T-helper 1 cell treated with Interleukin-12 subunit alpha and Interleukin-12 subunit beta and Interleukin-4 antibody, amounts not matched to agents 30 μg/mL and 1 μg/mL, for 36 hours (primary cell): Measurements from ENCODE around the gene CCDC57.

Experiments used
- H3K27ac Mint-ChIP-seq: one replicate; pipeline ENCODE4 v1.8.0; 2021; ENCODE audit warnings: mild to moderate bottlenecking, mixed read lengths
- H3K27me3 Mint-ChIP-seq: one replicate; pipeline ENCODE4 v1.8.0; 2021; ENCODE audit warnings: low read depth, mixed read lengths
- H3K36me3 Mint-ChIP-seq: one replicate; pipeline ENCODE4 v1.8.0; 2021; ENCODE audit warnings: low read depth, mixed read lengths
- H3K4me1 Mint-ChIP-seq: one replicate; pipeline ENCODE4 v1.8.0; 2021; ENCODE audit warnings: low read depth, mixed read lengths
- H3K4me3 Mint-ChIP-seq: one replicate; pipeline ENCODE4 v1.8.0; 2021; ENCODE audit warnings: mild to moderate bottlenecking, moderate library complexity, mixed read lengths
- H3K9me3 Mint-ChIP-seq: one replicate; pipeline ENCODE4 v1.8.0; 2021; ENCODE audit warnings: mixed read lengths

Gene CCDC57

GRCh38 chr17:82110298-82110697 lies 102.3 kb downstream of the CCDC57 start:
- Mint-ChIP-seq H3K4me1 (peaks cover 15% of the 10 kb centered on the region), H3K36me3 (no peaks in the 10 kb centered on the region), H3K4me3 (no peak overlapping the region), H3K27me3 (no peaks in the 10 kb centered on the region), H3K9me3 (no peaks in the 10 kb centered on the region), H3K27ac (no peak overlapping the region)

DNA sequence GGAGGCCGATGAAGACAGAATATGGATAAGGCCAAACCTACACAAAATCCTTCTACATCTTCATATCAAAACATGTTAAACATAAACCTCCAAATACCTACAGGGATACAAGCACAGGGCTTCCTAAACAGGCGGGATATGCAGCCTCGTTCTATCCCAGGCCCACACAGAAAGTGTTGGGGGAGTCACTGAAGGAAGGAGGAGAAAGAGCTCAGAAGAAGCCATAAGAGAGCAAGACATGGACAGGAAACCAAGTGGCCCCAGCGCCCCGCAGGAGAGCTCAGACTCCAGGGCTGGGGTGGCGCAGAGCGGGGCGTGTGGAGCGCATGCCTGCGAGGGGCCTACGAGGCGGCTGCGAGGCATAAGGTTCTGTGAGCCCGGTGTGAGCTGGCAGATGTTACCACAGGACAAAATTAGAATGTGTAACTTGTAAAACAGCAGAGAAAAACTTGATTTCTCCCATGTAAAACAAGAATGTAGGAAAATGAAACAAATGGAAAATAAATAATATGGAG lies 103.6 kb downstream of the CCDC57 start:
- no peaks in the 10 kb centered on the region for H3K27me3 Mint-ChIP-seq
- H3K4me1 Mint-ChIP-seq: peaks cover 16% of the 10 kb centered on the region
- no peaks in the 10 kb centered on the region for H3K36me3 Mint-ChIP-seq
- H3K4me3 Mint-ChIP-seq: no peak overlapping the region
- no peaks in the 10 kb centered on the region for H3K9me3 Mint-ChIP-seq
- no peak overlapping the region for H3K27ac Mint-ChIP-seq

DNA sequence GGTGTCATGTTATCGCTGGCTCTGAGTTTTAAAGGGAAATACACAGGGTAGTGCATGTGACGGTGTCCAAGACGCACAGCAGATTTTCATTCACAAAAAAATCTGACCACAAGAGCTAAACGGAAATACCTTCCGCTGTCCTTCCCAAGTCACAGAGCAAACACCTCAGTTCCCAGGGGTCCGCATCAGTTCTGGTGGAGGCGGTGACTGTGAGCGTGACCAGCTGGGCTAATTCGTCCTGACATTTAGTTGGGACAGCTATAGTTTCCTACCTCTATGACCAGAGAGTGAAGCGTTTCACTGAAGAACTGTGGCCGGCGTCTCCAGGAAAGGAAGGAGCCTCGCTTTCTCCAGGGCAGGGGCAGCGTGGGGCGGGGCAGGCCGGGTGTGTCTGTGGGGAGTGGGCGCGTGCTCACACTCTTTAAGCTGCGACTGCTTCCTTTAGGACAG lies 104.1 kb downstream of the CCDC57 start:
- no peaks in the 10 kb centered on the region for H3K9me3 Mint-ChIP-seq
- H3K4me1 Mint-ChIP-seq: peaks cover 16% of the 10 kb centered on the region
- H3K4me3 Mint-ChIP-seq: no peak overlapping the region

DNA sequence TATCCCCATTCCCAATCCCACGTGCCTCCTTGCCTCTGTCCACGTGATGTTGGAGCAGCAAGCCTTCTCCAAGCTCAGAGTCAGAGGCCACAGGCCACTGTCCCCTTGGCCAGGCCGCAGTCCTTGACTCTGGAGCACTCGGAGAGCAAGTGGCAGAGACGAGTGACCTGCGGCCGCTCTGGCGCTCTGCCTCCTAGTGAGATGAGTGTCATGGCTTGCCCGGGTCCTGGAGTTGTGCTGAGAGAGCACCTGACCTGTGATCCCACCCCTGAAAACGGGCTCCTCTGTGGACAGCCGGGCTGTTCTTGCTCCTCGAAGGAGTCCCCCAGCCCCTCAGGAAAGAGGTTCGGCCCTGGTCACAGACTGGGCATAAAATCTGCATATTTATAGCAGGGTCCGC lies 104.6 kb downstream of the CCDC57 start:
- Mint-ChIP-seq H3K27ac (no peak overlapping the region), H3K4me3 (no peak overlapping the region), H3K4me1 (peaks cover 16% of the 10 kb centered on the region), H3K36me3 (no peaks in the 10 kb centered on the region), H3K9me3 (no peaks in the 10 kb centered on the region), H3K27me3 (no peaks in the 10 kb centered on the region)

More for the DNA sequence above, 104.1 kb downstream of the CCDC57 start:
- Mint-ChIP-seq H3K27ac (no peak overlapping the region), H3K36me3 (no peaks in the 10 kb centered on the region), H3K27me3 (no peaks in the 10 kb centered on the region)

DNA sequence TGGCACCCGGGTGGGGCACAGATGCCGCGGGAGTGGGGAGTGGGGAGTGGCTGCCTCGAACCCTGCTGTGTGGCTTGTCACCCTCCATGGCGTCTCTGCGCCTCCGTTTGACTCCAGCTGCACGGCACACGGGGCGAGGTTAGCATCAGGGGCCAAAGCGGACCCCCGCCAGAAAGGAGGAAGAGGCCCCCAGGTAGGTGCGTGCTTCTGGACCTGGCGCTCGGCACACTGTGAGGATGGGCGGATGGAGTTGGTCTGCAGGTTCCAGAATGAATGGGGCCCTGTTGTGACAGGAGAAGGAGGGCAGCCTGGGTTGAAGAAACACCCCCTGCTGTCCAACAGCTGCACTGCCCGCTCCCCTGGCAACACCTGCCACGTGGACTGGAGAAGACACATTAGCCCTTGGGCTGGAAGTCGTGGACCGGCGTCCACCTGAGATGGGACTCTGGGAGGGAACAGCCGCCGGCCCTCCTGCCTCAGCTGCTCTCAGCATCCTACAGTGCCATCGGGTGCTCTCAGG lies 105.2 kb downstream of the CCDC57 start:
- no peaks in the 10 kb centered on the region for H3K36me3 Mint-ChIP-seq
- H3K4me3 Mint-ChIP-seq: no peak overlapping the region
- H3K4me1 Mint-ChIP-seq: peaks cover 17% of the 10 kb centered on the region
- peak overlapping the region; percentile 20 for H3K27ac Mint-ChIP-seq
- no peaks in the 10 kb centered on the region for H3K27me3 Mint-ChIP-seq
- no peaks in the 10 kb centered on the region for H3K9me3 Mint-ChIP-seq

GRCh38 chr17:82106688-82107305 lies 105.8 kb downstream of the CCDC57 start:
- Mint-ChIP-seq H3K27ac (peak overlapping the region; percentile 95), H3K4me1 (peaks cover 18% of the 10 kb centered on the region), H3K9me3 (no peaks in the 10 kb centered on the region), H3K36me3 (no peaks in the 10 kb centered on the region), H3K27me3 (no peaks in the 10 kb centered on the region), H3K4me3 (peak overlapping the region; percentile 84)

- Mint-ChIP-seq H3K36me3 (no peaks in the 10 kb centered on the region), H3K27ac (peak overlapping the region; percentile 95), H3K4me1 (peaks cover 18% of the 10 kb centered on the region), H3K4me3 (peak overlapping the region; percentile 84), H3K9me3 (no peaks in the 10 kb centered on the region), H3K27me3 (no peaks in the 10 kb centered on the region)
These were observed 106.6 kb downstream of the CCDC57 start for GRCh38 chr17:82105882-82106687.

- H3K4me1 Mint-ChIP-seq: peaks cover 18% of the 10 kb centered on the region
- peak overlapping the region; percentile 45 for H3K27ac Mint-ChIP-seq
- no peaks in the 10 kb centered on the region for H3K36me3 Mint-ChIP-seq
- no peaks in the 10 kb centered on the region for H3K9me3 Mint-ChIP-seq
- H3K4me3 Mint-ChIP-seq: peak overlapping the region; percentile 14
- H3K27me3 Mint-ChIP-seq: no peaks in the 10 kb centered on the region
These were observed 107.2 kb downstream of the CCDC57 start for GRCh38 chr17:82105417-82105881.

DNA sequence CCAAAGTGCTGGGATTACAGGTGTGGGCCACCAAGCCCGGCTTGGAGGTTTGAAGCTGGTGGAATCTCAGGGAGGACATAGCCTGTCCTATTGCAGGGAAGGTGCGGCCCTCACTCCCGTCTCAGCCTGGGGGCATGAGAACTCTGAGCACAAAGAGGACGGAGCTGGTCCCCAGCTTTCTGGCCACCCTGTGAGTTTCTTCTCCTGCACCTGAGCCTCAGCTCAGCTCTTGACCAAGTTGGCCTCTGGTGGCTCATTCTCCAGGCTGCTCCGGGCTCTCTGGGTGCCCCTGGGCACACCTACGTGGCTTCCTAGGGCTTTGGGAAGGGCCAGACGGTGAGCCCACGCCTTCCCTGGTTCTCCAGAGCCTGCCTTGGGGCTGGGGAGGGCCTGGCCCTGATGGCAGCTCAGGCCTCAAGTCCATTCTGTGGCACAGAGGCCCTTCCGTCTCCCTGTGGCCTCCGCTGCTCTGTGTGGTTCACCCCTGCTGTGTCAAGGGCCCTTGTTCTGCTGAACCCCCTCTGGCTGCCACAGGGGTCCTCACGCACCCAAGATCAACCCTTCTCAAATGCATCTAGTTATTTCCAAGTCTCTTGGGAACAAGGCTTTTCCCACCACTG lies 107.7 kb downstream of the CCDC57 start:
- H3K27me3 Mint-ChIP-seq: no peaks in the 10 kb centered on the region
- H3K36me3 Mint-ChIP-seq: no peaks in the 10 kb centered on the region
- H3K4me3 Mint-ChIP-seq: peak overlapping the region; percentile 14
- peak overlapping the region; percentile 45 for H3K27ac Mint-ChIP-seq
- H3K4me1 Mint-ChIP-seq: peaks cover 18% of the 10 kb centered on the region
- no peaks in the 10 kb centered on the region for H3K9me3 Mint-ChIP-seq

DNA sequence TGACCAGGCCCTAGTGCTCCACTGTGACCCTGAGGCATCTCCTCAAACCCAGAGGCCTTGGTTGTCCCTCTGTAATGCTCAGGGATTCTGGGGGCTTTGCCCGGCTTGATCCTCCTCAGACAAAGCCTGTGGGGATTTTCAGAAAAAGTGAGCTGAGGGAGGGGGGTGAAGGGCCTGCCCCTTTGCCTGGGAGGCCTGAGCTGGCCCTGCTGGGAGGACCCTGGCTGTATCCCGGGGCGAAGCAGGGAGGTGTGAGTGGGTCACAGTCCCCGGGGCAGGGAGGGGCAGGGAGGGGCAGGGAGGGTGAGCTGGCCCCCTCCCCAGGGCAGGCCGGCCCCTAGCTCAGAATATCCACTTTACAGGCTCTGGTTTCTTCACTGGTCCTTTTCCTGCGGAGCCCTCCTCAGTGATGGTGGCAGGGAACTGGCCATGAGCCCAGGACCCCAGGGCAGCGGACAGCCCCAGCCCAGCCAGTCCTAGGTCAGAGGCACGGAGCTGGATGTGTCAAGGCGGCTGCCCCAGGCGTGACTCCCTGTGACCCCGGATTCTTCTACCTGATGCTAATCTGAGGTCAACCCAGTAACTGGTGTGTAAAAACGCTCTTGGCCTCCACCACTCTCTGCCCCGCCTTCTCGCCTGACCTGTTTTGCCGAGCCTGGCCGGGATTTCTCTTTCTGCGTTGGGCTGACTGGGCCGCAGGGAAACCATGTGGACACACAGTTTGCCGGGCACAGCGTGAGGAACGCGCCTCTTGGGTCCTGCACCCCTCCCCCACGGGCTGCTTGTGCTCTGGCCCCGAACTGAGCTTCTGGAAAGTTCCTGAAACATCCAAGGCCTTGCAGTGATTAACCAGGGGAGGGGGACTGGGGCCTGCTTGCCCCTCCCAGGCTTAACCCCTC lies 108.8 kb downstream of the CCDC57 start:
- H3K27ac Mint-ChIP-seq: no peak overlapping the region
- H3K4me3 Mint-ChIP-seq: no peak overlapping the region
- no peaks in the 10 kb centered on the region for H3K36me3 Mint-ChIP-seq
- H3K4me1 Mint-ChIP-seq: peaks cover 18% of the 10 kb centered on the region
- no peaks in the 10 kb centered on the region for H3K27me3 Mint-ChIP-seq
- H3K9me3 Mint-ChIP-seq: no peaks in the 10 kb centered on the region

- Mint-ChIP-seq H3K4me1 (peaks cover 14% of the 10 kb centered on the region), H3K27ac (peak overlapping the region; percentile 65), H3K9me3 (no peaks in the 10 kb centered on the region), H3K36me3 (no peaks in the 10 kb centered on the region), H3K27me3 (no peaks in the 10 kb centered on the region), H3K4me3 (no peak overlapping the region)
These were observed 110.6 kb downstream of the CCDC57 start for GRCh38 chr17:82101767-82102679.

DNA sequence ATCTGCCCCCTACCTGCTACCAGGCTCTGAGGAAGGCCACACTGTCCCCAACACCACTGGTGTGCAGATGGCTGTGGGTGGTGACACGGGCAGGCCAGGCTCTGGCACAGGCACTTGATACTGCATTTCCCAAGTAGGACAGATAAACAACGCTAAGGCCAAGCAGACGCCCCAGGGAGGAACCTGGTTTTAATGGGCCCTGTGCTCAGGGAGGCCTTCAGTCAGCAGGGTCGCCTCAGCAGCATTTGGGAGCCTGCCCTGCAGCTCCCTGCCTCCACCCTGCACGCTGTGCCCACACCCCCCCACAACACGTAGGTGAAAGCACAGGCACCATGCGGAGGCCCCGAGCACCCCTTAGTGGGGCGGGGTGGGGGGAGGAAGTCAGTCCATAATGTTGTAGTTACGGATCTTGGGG lies 111.3 kb downstream of the CCDC57 start:
- H3K27ac Mint-ChIP-seq: no peak overlapping the region
- H3K36me3 Mint-ChIP-seq: no peaks in the 10 kb centered on the region
- H3K4me3 Mint-ChIP-seq: peak overlapping the region; percentile 10
- H3K9me3 Mint-ChIP-seq: no peaks in the 10 kb centered on the region
- peaks cover 12% of the 10 kb centered on the region for H3K4me1 Mint-ChIP-seq
- H3K27me3 Mint-ChIP-seq: no peaks in the 10 kb centered on the region
